ENCODE results near the gene FAM110A.

DNA sequence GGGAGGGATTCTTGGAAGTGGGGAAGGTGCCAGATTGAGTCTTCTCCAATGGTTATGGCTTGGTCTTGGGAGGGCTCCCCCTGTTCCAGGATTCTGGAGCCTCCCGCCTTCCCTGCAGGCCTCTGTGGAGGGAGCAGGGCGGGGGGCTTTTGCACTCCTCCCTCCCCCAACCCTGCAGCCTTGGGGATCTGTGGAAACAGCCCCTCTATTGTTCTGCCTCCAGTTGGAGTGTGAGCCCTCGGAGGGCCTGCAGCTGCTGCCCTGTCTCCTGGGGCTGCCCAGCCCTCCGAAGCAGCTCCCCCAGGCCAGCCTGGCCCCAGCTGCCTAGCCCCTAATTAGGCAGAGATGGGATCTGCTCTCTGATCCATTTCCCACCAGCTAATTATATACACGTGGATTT is 14.7 kb downstream of the FAM110A start:
- TF ChIP-seq, protein P1, sequence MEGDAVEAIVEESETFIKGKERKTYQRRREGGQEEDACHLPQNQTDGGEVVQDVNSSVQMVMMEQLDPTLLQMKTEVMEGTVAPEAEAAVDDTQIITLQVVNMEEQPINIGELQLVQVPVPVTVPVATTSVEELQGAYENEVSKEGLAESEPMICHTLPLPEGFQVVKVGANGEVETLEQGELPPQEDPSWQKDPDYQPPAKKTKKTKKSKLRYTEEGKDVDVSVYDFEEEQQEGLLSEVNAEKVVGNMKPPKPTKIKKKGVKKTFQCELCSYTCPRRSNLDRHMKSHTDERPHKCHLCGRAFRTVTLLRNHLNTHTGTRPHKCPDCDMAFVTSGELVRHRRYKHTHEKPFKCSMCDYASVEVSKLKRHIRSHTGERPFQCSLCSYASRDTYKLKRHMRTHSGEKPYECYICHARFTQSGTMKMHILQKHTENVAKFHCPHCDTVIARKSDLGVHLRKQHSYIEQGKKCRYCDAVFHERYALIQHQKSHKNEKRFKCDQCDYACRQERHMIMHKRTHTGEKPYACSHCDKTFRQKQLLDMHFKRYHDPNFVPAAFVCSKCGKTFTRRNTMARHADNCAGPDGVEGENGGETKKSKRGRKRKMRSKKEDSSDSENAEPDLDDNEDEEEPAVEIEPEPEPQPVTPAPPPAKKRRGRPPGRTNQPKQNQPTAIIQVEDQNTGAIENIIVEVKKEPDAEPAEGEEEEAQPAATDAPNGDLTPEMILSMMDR (IDR thresholded peaks at IDR 0.05): no peak
- no peak for TF ChIP-seq POLR2AphosphoS5 (IDR thresholded peaks at IDR 0.05)
- no peak for TF ChIP-seq EP300 (IDR thresholded peaks at IDR 0.05)
